ENCODE measurements around the gene NFIA. TPM values are rescaled to one million over a fixed set of nuclear protein-coding genes. Genes with fewer than 3 reads are reported as not detected.

The NFIA gene
- total RNA-seq, 1 donor from 2014 or later = 16.2 TPM

GRCh38 chr1:61204528-61204927, 122.2 kb downstream of the NFIA start:
- H3K36me3 Mint-ChIP-seq (ENCODE audit: low read depth, unreplicated experiment) = no peaks in the 10 kb centered on the region
- no peak overlapping the region for H3K27ac Mint-ChIP-seq (ENCODE audit: unreplicated experiment)
- H3K4me3 Mint-ChIP-seq (ENCODE audit: unreplicated experiment) = no peak overlapping the region
- H3K27me3 Mint-ChIP-seq (ENCODE audit: unreplicated experiment) = peaks cover 1% of the 10 kb centered on the region
- H3K9me3 Mint-ChIP-seq (ENCODE audit: unreplicated experiment) = no peaks in the 10 kb centered on the region
- H3K4me1 Mint-ChIP-seq (ENCODE audit: unreplicated experiment) = peaks cover 28% of the 10 kb centered on the region
- no peak for TF ChIP-seq CTCF (IDR thresholded peaks at IDR 0.05; ENCODE audit: unreplicated experiment)
- no peak for DNase-seq (ENCODE audit: low spot score)

- Mint-ChIP-seq H3K4me1 (ENCODE audit: unreplicated experiment) (peaks cover 15% of the 10 kb centered on the region), H3K4me3 (ENCODE audit: unreplicated experiment) (no peak overlapping the region), H3K9me3 (ENCODE audit: unreplicated experiment) (no peaks in the 10 kb centered on the region), H3K27ac (ENCODE audit: unreplicated experiment) (no peak overlapping the region), H3K27me3 (ENCODE audit: unreplicated experiment) (peaks cover 1% of the 10 kb centered on the region), H3K36me3 (ENCODE audit: low read depth, unreplicated experiment) (no peaks in the 10 kb centered on the region)
- no peak for TF ChIP-seq CTCF (IDR thresholded peaks at IDR 0.05; ENCODE audit: unreplicated experiment)
- DNase-seq (ENCODE audit: low spot score) = no peak
Observed at GRCh38 chr1:61207416-61207815, 125.1 kb downstream of the NFIA start.

GRCh38 chr1:61208172-61208571, 125.8 kb downstream of the NFIA start:
- TF ChIP-seq CTCF (IDR thresholded peaks at IDR 0.05; ENCODE audit: unreplicated experiment) = no peak
- Mint-ChIP-seq H3K9me3 (ENCODE audit: unreplicated experiment) (no peaks in the 10 kb centered on the region), H3K4me3 (ENCODE audit: unreplicated experiment) (no peak overlapping the region), H3K4me1 (ENCODE audit: unreplicated experiment) (peaks cover 10% of the 10 kb centered on the region), H3K36me3 (ENCODE audit: low read depth, unreplicated experiment) (no peaks in the 10 kb centered on the region), H3K27ac (ENCODE audit: unreplicated experiment) (no peak overlapping the region), H3K27me3 (ENCODE audit: unreplicated experiment) (peaks cover 1% of the 10 kb centered on the region)
- no peak for DNase-seq (ENCODE audit: low spot score)

GRCh38 chr1:61208831-61209230, 126.5 kb downstream of the NFIA start:
- DNase-seq (ENCODE audit: low spot score) = no peak
- H3K27me3 Mint-ChIP-seq (ENCODE audit: unreplicated experiment) = no peaks in the 10 kb centered on the region

More at GRCh38 chr1:61208831-61209230, 126.5 kb downstream of the NFIA start:
- no peak overlapping the region for H3K27ac Mint-ChIP-seq (ENCODE audit: unreplicated experiment)
- H3K9me3 Mint-ChIP-seq (ENCODE audit: unreplicated experiment) = no peaks in the 10 kb centered on the region
- H3K36me3 Mint-ChIP-seq (ENCODE audit: low read depth, unreplicated experiment) = no peaks in the 10 kb centered on the region
- H3K4me1 Mint-ChIP-seq (ENCODE audit: unreplicated experiment) = peaks cover 10% of the 10 kb centered on the region
- H3K4me3 Mint-ChIP-seq (ENCODE audit: unreplicated experiment) = no peak overlapping the region
- TF ChIP-seq CTCF (IDR thresholded peaks at IDR 0.05; ENCODE audit: unreplicated experiment) = no peak

All from endothelial cell (in vitro differentiated cells).